22Rv1 (cell line): Measurements from ENCODE around the gene RPL12.
A peak's percentile ranks its signal among the peaks of the same experiment; 100 is the strongest.
"Not testable (repeated sequence)": the region's sequence is repeated elsewhere in the genome, so short reads cannot be mapped to it uniquely, and the experiment has no call there.

Source experiments
- H3K27ac ChIP-seq: fragments of 450-650 bp; 2 replicates; pipeline ENCODE4 v1.5.1; 2017
- ZFX ChIP-seq: fragments of 450-650 bp; IDR thresholded peaks from 2 replicates; pipeline ENCODE4 v1.6.1; 2017; ENCODE audit warnings: antibody characterized with exemption, borderline replicate concordance
- TF ChIP-seq, protein P1 (sequence below): fragments of 450-650 bp; IDR thresholded peaks from 2 replicates; pipeline ENCODE4 v1.5.1; 2017; ENCODE audit warnings: mild to moderate bottlenecking

The RPL12 gene

DNA sequence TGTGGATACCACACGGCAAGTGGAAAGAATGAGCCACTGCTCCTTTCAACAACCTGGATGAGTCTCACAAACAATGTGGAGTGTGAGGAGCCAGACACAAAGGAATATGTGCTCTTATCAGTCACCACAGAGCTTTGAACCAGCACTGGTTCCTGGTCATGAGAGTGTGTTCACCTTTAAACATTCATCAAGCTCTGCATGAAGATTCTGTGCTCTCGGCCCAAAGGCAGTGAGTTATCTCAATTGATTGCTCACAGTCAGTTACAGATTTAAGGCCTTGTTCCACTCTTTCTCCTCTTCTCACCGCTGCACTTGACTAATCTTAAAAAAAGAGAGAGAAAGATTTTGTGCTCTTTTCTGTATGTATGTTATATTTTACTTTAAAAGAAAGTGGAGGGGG lies 19.5 kb upstream of the RPL12 start:
- no peak overlapping the region for H3K27ac ChIP-seq
- TF ChIP-seq ZFX = no peak
- TF ChIP-seq, protein P1, sequence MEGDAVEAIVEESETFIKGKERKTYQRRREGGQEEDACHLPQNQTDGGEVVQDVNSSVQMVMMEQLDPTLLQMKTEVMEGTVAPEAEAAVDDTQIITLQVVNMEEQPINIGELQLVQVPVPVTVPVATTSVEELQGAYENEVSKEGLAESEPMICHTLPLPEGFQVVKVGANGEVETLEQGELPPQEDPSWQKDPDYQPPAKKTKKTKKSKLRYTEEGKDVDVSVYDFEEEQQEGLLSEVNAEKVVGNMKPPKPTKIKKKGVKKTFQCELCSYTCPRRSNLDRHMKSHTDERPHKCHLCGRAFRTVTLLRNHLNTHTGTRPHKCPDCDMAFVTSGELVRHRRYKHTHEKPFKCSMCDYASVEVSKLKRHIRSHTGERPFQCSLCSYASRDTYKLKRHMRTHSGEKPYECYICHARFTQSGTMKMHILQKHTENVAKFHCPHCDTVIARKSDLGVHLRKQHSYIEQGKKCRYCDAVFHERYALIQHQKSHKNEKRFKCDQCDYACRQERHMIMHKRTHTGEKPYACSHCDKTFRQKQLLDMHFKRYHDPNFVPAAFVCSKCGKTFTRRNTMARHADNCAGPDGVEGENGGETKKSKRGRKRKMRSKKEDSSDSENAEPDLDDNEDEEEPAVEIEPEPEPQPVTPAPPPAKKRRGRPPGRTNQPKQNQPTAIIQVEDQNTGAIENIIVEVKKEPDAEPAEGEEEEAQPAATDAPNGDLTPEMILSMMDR = no peak

DNA sequence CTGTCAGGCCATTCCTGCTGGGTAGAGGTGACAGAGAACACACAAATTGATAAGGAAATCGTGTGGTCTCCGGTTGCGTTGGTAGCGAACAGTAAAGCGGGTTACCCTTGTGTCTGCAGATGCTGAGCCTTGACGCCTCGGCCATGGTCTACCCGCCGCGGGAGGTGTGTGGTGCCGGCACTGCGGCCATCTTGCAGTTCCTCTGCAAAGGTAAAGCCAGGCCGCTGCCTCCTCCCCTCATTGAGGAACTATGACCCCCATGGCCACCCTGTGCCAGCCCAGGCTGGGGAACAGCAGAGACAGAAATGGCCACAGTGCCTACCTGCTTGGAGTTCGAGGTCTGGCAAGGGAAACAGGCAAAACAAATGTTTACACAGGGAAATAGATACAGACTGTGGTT lies 16.4 kb upstream of the RPL12 start:
- no peak for TF ChIP-seq ZFX
- TF ChIP-seq, protein P1 = no peak

DNA sequence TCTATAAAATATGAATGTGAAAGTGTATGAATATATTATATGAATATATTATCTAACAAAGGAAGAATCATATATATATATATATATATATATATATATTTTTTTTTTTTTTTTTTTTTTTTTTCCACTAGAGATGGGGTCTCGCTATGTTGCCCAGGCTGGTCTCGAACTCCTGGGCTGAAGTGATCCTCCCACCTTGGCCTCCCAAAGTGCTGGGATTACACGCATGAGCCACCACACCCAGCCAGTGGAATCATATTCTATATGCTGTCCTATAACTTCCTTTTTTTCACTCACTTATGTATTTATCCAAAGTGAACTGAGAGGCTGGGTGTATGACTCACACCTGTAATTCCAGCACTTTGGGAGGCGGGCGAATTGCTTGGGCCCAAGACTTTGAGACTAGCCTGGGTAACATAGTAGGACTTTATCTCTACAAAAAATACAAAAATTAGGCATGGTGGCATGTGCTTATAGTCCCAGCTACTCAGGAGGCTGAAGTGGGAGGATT lies 15.3 kb upstream of the RPL12 start:
- not testable (repeated sequence) for H3K27ac ChIP-seq

More for the DNA sequence above, 16.4 kb upstream of the RPL12 start:
- H3K27ac ChIP-seq = no peak overlapping the region

DNA sequence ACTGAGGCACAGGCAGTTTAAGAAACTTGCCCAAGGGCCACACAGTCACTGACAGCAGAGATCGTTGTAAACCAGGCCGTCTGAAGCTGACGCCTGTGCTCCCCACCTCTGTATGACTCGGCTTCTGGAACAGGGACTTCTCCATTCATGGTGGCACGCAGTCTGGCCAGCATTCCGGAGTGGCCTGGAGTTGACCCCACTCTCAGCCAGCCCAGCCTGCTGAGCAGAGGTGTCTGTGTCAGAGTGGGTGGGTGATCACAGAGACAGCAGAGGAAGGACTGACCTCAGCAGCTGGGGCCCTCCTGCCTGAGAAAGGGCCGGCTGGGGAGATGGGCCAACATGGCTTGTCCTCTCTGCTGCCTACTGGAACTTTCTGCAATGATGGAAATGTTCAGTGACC lies 12.7 kb upstream of the RPL12 start:
- H3K27ac ChIP-seq = no peak overlapping the region
- TF ChIP-seq, protein P1 = no peak
- TF ChIP-seq ZFX = no peak

DNA sequence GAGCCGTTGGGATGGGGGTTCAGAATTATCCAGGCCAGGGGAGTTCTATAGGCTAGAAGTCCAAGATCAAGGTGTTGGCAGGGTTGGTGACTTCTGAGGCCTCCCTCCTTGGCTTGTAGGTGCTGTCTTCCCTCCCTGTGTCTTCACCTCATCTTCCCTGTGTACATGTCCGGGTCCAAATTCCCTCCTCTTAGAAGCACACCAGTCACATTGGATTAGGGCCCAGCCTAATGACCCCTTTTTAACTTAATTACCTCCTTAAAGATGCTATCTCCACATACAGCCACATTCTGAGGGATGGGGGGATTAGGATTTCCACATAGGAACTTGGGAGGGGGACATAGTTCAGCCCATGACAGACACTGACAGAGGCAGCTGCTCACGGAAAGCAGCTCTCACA lies 12.2 kb upstream of the RPL12 start:
- TF ChIP-seq, protein P1 = no peak
- no peak for TF ChIP-seq ZFX
- H3K27ac ChIP-seq = no peak overlapping the region

DNA sequence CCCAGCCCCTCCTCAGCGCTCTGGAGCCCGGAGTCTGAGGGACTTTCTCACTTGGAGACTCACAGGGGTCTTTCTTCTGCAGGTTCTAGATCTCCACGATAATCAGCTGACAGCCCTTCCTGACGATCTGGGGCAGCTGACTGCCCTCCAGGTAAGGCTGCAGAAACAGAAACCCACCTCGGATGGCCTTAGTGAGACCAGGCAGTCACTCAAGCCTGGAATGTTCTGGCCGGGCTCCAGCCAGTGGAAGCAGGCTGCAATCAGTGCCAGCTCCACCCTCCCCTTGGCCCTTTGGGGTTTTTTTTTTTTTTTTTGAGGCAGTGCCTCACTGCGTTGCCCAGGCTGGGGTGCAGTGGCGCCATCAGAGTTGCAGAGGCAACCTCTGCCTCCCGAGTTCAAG lies 7.7 kb upstream of the RPL12 start:
- TF ChIP-seq, protein P1 = no peak
- TF ChIP-seq ZFX = no peak
- no peak overlapping the region for H3K27ac ChIP-seq

DNA sequence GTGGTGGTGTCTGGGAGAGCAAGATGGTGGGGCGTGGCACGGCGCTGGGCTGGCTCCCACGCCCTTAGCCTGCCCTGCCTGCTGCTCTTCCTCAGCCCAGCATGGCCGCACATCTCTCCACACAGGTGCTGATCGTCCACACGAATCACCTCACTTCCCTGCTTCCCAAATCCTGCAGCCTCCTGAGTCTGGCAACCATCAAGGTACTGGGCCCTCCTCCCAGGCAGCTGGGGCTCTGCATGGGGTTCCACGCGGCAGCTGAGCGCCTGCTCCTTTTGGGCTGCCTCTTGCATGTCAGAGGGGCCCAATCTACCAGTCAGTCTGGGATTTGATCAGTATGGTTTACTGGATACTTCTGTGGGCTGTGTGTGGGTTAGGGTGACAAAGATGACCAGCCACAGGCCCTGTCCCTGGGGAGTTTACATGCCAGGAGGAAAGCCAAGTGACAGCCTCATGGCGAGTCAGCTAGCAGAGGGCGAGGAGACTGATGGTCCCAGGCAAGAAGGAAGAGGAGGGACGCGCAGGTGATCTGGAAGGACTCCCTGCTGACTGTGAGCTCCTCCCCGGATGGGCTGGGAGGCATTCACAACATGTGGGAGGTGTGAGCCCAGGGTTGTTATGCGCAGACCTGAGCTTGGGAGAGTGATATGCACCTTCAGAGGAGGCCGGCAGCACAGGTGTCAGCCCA lies 6.1 kb upstream of the RPL12 start:
- TF ChIP-seq, protein P1 = no peak
- no peak for TF ChIP-seq ZFX
- no peak overlapping the region for H3K27ac ChIP-seq

DNA sequence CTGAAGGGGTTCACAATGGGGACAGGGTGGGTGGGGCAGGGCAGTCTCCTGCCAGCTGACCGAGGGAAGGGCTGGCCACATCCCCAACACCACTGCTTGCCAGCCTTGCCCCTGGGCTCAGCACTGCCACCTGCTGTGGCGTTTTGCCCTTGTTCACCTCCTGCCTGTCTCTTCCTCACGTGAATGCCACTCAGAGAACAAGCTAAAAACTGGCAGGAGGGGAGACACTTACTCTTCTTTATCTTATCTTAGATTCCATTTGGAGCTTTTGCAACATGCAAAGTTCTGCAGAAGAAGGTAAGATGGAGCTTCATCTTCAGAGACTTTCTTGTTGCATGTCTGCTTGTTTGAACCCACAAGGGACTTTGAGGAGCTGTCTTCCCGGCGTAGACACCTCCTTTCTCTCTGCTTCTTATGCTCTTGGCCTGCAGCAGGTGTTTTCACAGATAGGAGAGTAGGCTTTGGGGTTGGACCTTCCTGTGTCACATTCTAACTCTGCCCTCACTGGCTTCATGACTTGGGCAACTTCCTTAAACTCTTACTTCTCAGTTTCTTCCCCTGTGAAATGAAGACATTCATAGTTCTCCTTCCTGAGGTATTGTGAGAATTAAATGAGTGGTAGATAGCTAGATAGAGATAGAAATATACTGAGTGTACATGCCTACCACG lies 4.3 kb upstream of the RPL12 start:
- no peak for TF ChIP-seq ZFX
- TF ChIP-seq, protein P1 = peak; percentile 66
- H3K27ac ChIP-seq = no peak overlapping the region
